EH (cell line): ENCODE data around the gene ZBTB8OS.
"Not testable (repeated sequence)": the region's sequence is repeated elsewhere in the genome, so short reads cannot be mapped to it uniquely, and the experiment has no call there.

ENCODE experiments used
- DNase-seq: peaks from one replicate; pipeline ENCODE4 v3.0.0-alpha.2; 2015; ENCODE audit warnings: low read depth

ZBTB8OS gene

DNA sequence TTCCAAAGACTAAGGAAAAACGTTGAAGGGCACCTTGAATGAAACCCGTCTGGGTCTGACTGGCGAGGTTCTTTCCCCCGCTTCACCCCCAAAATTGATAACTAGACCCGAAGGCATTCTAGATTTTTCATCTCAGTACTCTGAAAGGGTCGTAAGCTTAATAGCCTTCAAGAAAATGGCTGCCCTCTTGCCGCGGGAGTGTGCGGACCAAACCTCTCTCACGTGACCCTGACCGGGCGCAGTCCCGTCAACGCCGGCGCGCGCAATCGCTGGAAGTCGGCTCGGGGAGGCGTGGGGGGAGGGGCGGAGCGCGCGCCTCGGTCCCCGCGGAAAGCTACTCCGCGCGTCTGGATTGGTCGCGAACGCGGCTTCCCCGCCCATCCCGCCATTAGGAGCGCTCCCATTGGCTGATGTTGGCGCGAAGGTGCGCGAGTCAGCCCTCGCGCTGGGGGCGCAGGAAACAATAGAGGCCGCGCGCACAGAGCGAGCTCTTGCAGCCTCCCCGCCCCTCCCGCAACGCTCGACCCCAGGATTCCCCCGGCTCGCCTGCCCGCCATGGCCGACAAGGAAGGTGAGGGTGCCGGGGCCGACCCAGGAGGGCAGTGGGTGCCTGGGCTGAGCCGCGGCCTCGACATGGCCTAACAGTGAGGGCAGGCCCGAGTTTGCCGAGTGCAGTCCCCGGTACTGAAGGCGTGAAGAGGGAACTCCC lies 556 bp upstream of the ZBTB8OS start, which contains the start of gene RBBP4:
Gene RBBP4, plus strand, starts transcription at position 457 of the 709 bp plus-strand sequence. Its CDS starts 99 bp downstream, at position 556.
- DNase-seq = peak; percentile 97

DNA sequence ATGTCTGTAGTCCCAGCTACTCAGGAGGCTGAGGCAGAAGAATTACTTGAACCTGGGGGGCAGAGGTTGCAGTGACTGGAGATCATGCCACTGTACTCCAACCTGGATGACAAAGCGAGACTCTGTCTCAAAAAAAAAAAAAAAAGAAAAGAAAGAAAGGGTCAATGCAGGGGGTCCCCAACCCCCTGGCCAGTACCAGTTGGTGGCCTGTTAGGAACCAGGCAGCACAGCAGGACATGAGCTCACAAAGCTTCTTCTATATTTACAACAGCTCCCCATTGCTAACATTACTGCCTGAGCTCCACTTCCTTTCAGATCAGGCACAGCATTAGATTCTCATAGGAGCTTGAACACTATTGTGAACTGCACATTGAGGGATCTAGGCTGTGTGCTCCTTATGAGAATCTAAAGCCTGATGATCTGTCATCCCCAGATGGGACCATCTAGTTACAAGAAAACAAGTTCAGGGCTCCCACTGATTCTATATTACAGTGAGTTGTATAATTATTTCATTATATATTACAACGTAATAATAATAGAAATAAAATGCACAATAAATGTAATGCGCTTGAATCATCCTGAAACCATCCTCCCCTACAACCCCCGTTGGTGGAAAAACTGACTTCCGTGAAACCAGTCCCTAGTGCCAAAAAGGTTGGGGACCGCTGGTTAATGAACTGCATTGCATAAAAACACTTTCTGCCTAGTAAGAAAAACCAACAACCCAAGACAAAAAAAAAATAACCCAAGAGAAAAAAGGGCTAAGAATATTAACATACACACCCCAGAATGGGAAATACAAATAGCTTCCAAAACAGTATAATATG lies 2.8 kb downstream of the ZBTB8OS start:
- no peak for DNase-seq

DNA sequence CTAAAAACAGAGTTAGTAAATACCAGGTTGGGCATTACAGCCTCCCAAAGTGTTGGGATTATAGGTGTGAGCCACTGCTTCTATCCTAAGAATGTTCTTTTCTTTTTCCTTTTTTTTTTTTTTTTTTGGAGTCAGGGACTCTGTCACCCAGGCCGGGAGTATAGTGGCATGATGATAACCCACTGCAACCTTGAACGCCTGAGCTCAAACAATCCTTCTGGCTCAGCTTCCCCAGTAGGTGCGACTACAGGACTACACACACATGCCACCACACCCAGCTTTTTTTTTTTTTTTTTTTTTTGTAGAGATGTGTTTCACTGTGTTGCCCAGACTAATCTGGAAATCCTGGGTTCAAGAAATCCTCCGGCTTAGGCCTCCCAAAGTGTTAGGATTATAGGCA lies 5.9 kb downstream of the ZBTB8OS start:
- DNase-seq = no peak

DNA sequence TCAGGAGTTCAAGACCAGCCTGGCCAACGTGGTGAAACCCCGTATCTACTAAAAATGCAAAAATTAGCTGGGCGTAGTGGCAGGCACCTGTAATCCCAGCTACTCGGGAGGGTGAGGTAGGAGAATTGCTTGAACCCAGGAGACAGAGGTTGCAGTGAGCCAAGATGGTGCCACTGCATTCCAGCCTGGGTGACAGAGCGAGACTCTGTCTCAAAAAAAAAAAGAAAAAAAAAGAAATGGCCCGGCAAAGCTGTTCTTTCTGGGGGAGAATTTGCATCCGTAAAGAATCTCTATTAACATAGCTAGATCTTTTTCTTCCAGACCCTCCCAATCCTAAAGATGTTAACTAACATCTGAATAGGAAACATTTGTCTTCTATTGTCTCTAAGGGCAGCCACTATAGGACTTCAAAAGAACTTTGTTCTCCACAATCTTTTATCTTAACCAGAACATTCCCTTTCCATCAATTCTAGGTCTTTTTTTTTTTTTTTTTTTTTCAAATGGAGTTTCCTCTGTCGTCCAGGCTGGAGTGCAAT lies 8.0 kb downstream of the ZBTB8OS start:
- DNase-seq = not testable (repeated sequence)

- DNase-seq = peak; percentile 88
These were observed 10.8 kb downstream of the ZBTB8OS start for GRCh38 chr1:32639489-32640075.

DNA sequence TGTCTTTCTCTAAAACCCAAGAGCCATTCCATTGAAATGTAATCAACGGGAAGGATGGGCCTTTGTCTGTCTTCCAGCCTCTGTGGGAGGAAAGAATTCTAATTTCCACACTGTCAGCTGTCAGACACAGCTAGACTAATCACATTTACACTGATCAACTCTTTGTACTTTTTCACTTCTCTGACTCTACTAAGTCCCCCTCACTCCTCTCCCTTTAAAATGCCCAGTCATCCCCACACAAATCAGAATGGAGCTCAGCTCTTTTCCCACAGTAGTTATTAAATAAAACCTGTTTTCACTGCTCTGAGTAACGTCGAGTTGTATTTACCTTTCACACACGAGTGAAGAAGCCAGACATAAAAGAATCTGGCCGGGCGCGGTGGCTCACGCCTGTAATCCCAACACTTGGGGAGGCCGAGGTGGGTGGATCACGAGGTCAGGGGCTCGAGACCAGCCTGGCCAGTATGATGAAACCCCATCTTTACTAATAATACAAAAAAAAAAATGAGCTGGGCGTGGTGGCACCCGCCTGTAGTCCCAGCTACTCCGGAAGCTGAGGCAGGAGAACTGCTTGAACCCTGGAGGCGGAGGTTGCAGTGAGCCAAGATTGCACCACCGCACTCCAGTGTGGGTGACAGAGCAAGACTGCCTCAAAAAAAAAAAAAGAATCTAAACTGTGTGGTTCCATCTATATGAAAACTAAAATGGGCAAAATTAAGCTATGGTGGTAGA lies 13.3 kb downstream of the ZBTB8OS start:
- no peak for DNase-seq

DNA sequence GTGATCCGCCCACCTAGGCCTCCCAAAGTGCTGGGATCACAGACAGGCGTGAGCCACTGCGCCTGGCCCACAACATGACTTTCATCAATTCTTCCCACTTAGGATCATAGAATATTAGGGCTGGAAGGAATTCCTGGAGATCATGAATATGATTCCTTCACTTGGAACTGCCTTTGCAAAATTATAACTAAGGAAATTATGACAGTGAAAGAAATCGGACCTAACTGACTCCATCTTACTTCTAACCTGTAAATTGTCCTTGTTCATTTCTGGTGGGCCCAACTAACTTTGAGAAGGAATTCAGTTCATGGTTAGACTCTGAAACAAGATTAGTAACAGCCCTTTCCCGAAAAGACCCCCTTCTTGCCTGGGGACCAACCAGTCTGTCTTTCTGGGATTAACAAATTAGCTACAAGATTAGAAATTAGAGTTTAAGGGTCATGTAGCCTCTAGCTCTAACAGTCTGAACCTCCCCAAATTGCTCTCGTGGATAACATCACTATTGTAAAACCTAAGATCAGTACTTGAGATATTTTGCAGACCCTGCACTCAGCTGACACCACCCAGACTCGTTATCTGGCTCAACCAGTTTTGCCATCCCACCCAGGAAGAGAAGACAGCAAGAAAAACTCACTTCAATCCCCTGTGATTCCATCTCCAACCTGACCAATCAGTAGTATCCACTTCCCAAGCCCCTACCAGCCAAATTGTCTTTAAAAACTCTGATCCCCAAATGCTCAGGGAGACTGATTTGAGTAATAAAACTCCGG lies 14.7 kb downstream of the ZBTB8OS start:
- no peak for DNase-seq

- DNase-seq = no peak
These were observed 17.5 kb downstream of the ZBTB8OS start for GRCh38 chr1:32632829-32633228.

DNA sequence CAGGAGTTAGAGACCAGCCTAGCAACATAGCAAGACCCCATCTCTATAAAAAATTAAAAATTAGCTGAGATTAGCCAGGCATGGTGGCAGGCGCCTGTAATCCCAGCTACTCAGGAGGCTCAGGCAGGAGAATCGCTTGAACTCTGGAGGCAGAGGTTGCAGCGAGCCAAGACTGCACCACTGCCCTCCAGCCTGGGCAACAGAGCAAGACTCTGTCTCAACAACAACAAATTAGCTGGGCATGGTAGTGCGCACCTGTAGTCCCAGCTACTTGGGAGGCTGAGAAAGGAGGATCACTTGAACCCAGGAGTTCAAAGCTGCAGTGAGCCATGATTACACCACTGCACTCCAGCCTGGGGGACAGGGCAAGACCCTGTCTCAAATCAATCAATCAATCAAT lies 20.2 kb downstream of the ZBTB8OS start:
- DNase-seq = not testable (repeated sequence)

DNA sequence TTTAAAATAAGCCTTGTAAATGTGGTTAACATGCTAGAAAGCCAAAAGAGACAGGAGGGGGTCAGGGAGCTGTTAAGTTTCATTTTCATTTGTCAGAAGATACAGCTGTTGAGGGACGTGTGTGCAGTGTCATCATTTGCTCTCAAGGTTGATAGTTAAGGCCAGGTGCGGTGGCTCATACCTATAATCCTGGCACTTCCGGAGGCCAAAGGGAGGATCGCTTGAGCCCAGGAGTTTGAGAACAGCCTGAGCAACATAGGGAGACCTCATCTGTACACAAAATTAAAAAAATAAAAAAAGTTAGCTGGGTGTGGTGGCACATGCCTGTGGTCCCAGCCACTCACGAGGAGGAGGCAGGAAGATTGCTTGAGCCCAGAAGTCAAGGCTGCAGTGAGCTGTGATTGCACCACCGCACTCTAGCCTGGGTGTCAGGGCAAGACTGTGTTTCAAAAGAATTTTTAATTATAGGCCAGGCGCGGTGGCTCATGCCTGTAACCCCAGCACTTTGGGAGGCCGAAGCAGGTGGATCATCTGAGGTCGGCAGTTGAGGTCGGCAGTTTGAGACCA lies 22.7 kb downstream of the ZBTB8OS start:
- DNase-seq = peak; percentile 25

DNA sequence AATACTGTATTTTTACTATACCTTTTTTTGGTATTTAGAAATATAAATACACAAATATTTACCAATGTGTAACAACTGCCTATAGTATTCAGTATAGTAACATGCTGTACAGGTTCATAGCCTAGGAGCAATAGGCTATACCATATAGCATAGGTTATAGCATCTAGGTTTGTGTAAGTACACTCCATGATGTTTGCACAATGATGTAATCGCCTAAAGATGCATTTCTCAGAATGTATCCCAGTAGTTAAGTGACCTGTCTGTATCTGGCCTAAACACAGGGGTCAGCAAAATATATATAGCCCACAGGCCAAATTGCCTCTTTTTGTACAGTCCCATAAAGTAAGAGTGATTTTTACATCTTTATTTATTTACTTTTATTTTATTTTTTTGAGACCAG lies 24.2 kb downstream of the ZBTB8OS start:
- no peak for DNase-seq

GRCh38 chr1:32623775-32624174 lies 26.6 kb downstream of the ZBTB8OS start:
- no peak for DNase-seq

DNA sequence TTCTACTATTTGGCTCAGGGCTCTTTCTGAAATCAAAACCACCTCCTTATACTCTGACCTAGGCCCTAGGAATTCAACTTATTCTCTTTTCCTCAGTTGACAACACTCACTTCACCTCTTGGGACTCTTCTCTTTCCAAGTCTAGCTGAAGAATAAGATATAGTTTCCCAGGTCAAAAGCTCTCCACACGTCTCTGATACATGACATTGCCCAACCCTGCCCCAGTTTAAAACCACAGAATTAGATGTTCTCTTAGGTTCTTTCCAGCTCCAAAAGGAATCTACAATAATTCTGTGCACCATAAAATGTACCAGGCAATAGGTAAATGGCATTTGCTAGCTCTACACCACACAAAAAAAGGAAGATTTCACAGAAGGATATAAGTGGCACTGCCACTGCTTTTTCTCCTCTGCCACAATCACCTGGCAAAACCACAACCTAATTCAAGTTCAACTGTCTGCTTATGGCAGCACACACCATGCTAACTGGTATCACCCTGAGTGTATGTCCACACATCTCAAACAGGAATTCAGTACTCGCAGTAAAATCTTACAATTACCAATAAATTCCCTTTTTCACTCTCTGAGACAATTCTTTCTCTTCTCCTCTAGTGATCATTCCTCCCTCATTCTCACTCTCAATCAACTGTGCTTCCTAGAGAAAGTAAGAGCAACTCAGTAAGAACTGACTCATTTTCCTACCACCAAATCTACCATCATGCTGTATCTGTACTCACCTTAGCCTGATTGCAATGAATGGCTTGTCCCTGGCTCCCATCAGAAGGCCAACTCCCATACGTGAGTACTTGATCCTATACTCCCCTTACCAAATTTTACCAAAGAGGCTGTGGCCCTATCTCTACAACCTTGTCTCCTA lies 27.3 kb downstream of the ZBTB8OS start:
- no peak for DNase-seq

- DNase-seq = no peak
These were observed 28.1 kb downstream of the ZBTB8OS start for GRCh38 chr1:32622205-32622604.

- DNase-seq = peak; percentile 32
These were observed 30.5 kb downstream of the ZBTB8OS start for GRCh38 chr1:32619701-32620485.

- DNase-seq = peak; percentile 19
These were observed 31.6 kb downstream of the ZBTB8OS start for GRCh38 chr1:32618673-32619221.

GRCh38 chr1:32613472-32613871 lies 36.9 kb downstream of the ZBTB8OS start:
- DNase-seq = no peak

GRCh38 chr1:32612189-32612881 lies 38.0 kb downstream of the ZBTB8OS start:
- DNase-seq = peak; percentile 86
